Measurements from ENCODE around the gene PTPRD.

The PTPRD gene

GRCh38 chr9:10251490-10251889 lies 361.3 kb downstream of the PTPRD start:
- H3K27ac ChIP-seq (ENCODE audit: low read depth, low read length), result no peak overlapping the region
- no peaks in the 10 kb centered on the region for H3F3A ChIP-seq (ENCODE audit: control insufficient read depth, insufficient read depth)
- no peaks in the 10 kb centered on the region for H3K9me3 ChIP-seq (ENCODE audit: control insufficient read depth, insufficient read depth, low read length)
- no peaks in the 10 kb centered on the region for H4K20me1 ChIP-seq (ENCODE audit: control insufficient read depth, insufficient read depth, low read depth, low read length)
- H3K4me2 ChIP-seq (ENCODE audit: low read length), result no peak overlapping the region
- H3K79me2 ChIP-seq (ENCODE audit: control insufficient read depth, low read length), result no peaks in the 10 kb centered on the region
- H3K4me3 ChIP-seq (ENCODE audit: low read length), result no peak overlapping the region
- no peak for TF ChIP-seq EZH2phosphoT487 (IDR thresholded peaks at IDR 0.05; ENCODE audit: borderline replicate concordance, low read length)
- no peak for TF ChIP-seq CTCF (IDR thresholded peaks at IDR 0.05; ENCODE audit: low read depth, low read length, poor library complexity, severe bottlenecking)
- no peaks in the 10 kb centered on the region for H3K36me3 ChIP-seq (ENCODE audit: control insufficient read depth, low read length)
- no peaks in the 10 kb centered on the region for H3K4me1 ChIP-seq (ENCODE audit: control insufficient read depth, low read length)
- H3K9me2 ChIP-seq (replicated peaks; ENCODE audit: control insufficient read depth, low read length), result no peaks in the 10 kb centered on the region
- H3K27me3 ChIP-seq (ENCODE audit: control insufficient read depth, low read length), result no peaks in the 10 kb centered on the region

GRCh38 chr9:10250219-10250618 lies 362.6 kb downstream of the PTPRD start:
- Histone ChIP-seq H3K4me2 (ENCODE audit: low read length) (no peak overlapping the region), H3K4me1 (ENCODE audit: control insufficient read depth, low read length) (no peaks in the 10 kb centered on the region), H3K27me3 (ENCODE audit: control insufficient read depth, low read length) (no peaks in the 10 kb centered on the region), H3F3A (ENCODE audit: control insufficient read depth, insufficient read depth) (no peaks in the 10 kb centered on the region), H3K9me2 (replicated peaks; ENCODE audit: control insufficient read depth, low read length) (no peaks in the 10 kb centered on the region), H3K9me3 (ENCODE audit: control insufficient read depth, insufficient read depth, low read length) (no peaks in the 10 kb centered on the region), H3K36me3 (ENCODE audit: control insufficient read depth, low read length) (no peaks in the 10 kb centered on the region), H4K20me1 (ENCODE audit: control insufficient read depth, insufficient read depth, low read depth, low read length) (no peaks in the 10 kb centered on the region), H3K27ac (ENCODE audit: low read depth, low read length) (no peak overlapping the region), H3K4me3 (ENCODE audit: low read length) (no peak overlapping the region), H3K79me2 (ENCODE audit: control insufficient read depth, low read length) (no peaks in the 10 kb centered on the region)
- TF ChIP-seq CTCF (IDR thresholded peaks at IDR 0.05; ENCODE audit: low read depth, low read length, poor library complexity, severe bottlenecking) (no peak), EZH2phosphoT487 (IDR thresholded peaks at IDR 0.05; ENCODE audit: borderline replicate concordance, low read length) (no peak)

- no peaks in the 10 kb centered on the region for H3K9me3 ChIP-seq (ENCODE audit: control insufficient read depth, insufficient read depth, low read length)
- no peak overlapping the region for H3K4me3 ChIP-seq (ENCODE audit: low read length)
- no peak overlapping the region for H3K4me2 ChIP-seq (ENCODE audit: low read length)
- no peaks in the 10 kb centered on the region for H4K20me1 ChIP-seq (ENCODE audit: control insufficient read depth, insufficient read depth, low read depth, low read length)
- H3K27ac ChIP-seq (ENCODE audit: low read depth, low read length), result no peak overlapping the region
- no peaks in the 10 kb centered on the region for H3K36me3 ChIP-seq (ENCODE audit: control insufficient read depth, low read length)
- H3K9me2 ChIP-seq (replicated peaks; ENCODE audit: control insufficient read depth, low read length), result no peaks in the 10 kb centered on the region
- H3K27me3 ChIP-seq (ENCODE audit: control insufficient read depth, low read length), result no peaks in the 10 kb centered on the region
- H3K4me1 ChIP-seq (ENCODE audit: control insufficient read depth, low read length), result no peaks in the 10 kb centered on the region
- H3K79me2 ChIP-seq (ENCODE audit: control insufficient read depth, low read length), result no peaks in the 10 kb centered on the region
- no peaks in the 10 kb centered on the region for H3F3A ChIP-seq (ENCODE audit: control insufficient read depth, insufficient read depth)
- no peak for TF ChIP-seq EZH2phosphoT487 (IDR thresholded peaks at IDR 0.05; ENCODE audit: borderline replicate concordance, low read length)
- TF ChIP-seq CTCF (IDR thresholded peaks at IDR 0.05; ENCODE audit: low read depth, low read length, poor library complexity, severe bottlenecking), result no peak
Observed at GRCh38 chr9:10248890-10249289, 363.9 kb downstream of the PTPRD start.

GRCh38 chr9:10242255-10242654 lies 370.5 kb downstream of the PTPRD start:
- Histone ChIP-seq H3K9me2 (replicated peaks; ENCODE audit: control insufficient read depth, low read length) (no peaks in the 10 kb centered on the region), H3K27ac (ENCODE audit: low read depth, low read length) (no peak overlapping the region), H4K20me1 (ENCODE audit: control insufficient read depth, insufficient read depth, low read depth, low read length) (no peaks in the 10 kb centered on the region), H3K36me3 (ENCODE audit: control insufficient read depth, low read length) (no peaks in the 10 kb centered on the region), H3K9me3 (ENCODE audit: control insufficient read depth, insufficient read depth, low read length) (no peaks in the 10 kb centered on the region), H3K4me3 (ENCODE audit: low read length) (no peak overlapping the region), H3K27me3 (ENCODE audit: control insufficient read depth, low read length) (no peaks in the 10 kb centered on the region), H3K4me1 (ENCODE audit: control insufficient read depth, low read length) (no peaks in the 10 kb centered on the region), H3K4me2 (ENCODE audit: low read length) (no peak overlapping the region), H3K79me2 (ENCODE audit: control insufficient read depth, low read length) (no peaks in the 10 kb centered on the region), H3F3A (ENCODE audit: control insufficient read depth, insufficient read depth) (no peaks in the 10 kb centered on the region)
- TF ChIP-seq EZH2phosphoT487 (IDR thresholded peaks at IDR 0.05; ENCODE audit: borderline replicate concordance, low read length), result no peak
- no peak for TF ChIP-seq CTCF (IDR thresholded peaks at IDR 0.05; ENCODE audit: low read depth, low read length, poor library complexity, severe bottlenecking)

Data from DOHH2 (cell line).